Measurements from ENCODE around the gene PFKFB3.
"Not testable (repeated sequence)": the region's sequence is repeated elsewhere in the genome, so short reads cannot be mapped to it uniquely, and the experiment has no call there.

The PFKFB3 gene

DNA sequence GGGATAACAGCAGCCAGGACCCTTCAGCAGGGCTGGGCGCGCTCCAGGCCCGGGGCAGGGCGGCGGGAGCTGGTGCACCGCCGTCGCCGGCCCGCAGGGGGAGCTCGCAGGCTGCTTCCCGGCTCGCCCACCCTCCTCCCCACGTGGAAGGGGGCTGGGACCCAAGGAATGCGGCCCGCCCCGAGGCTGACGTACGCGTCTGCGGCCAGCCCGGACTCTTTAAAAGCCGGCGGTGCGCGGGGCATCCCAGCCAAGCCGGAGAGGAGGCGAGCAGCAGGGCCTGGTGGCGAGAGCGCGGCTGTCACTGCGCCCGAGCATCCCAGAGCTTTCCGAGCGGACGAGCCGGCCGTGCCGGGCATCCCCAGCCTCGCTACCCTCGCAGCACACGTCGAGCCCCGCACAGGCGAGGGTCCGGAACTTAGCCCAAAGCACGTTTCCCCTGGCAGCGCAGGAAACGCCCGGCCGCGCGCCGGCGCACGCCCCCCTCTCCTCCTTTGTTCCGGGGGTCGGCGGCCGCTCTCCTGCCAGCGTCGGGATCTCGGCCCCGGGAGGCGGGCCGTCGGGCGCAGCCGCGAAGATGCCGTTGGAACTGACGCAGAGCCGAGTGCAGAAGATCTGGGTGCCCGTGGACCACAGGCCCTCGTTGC, at the start of gene PFKFB3:
PFKFB3 (plus strand) TSS at position 249 of the 647 bp plus-strand sequence; CDS start at position 578, 329 bp downstream.
- peak; percentile 27 for DNase-seq

DNA sequence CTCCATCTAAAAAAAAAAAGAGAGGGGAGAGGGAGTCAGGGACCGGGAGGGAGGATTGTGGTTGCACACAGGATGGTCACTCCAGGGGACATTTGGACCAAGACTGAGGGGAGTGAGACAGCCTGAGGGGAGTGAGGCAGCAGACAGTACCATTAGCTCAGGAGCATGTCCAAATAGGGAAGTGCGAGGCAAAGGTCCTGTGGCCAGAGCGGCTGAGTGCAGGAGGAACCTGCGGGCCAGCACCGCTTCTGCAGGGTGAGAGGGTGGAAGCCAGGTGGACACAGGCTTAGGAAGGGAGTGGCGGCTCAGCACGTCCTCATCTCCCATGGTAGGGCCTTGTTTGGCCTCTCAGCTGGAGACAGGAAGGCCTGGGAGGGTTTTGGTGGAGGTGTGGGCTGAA, 48.9 kb upstream of the PFKFB3 start:
- DNase-seq = no peak

DNA sequence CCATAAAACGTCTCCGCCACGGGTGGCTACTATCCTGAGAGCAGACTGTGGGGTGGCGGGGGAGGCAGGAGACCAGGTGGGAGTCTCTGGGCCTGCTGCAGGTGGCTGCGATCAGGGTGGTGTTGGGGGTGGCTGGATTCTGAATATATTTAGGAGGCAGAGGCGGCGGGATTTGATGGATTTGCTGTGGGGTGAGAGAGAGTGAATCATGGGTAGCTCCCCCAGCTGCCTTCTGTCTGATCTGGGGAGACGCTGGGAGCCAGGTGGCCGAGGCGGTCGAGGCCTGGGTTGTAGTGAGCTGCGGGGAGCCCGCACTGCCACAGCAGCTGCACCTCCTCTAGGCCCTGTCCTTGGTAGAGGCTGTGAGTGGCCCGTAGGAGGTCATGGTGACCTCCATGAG, 48.2 kb upstream of the PFKFB3 start:
- DNase-seq = no peak

DNA sequence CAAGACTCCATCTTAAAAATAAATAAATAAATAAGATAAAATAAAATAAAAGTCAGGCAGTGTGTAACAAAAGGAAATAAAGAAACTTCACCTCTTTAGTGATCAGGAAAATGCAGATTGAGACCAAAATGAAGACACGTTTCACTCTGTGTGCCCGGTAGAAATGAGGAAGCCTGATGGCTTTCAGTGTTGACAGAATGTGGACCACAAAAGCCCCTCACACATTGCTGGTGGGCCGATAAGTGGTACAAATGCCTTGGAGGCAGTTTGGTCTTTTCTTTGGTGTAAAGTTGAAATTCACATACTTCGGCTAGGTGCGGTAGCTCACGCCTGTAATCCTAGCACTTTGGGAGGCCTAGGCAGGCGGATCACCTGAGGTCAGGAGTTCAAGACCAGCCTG, 44.5 kb upstream of the PFKFB3 start:
- no peak for DNase-seq

DNA sequence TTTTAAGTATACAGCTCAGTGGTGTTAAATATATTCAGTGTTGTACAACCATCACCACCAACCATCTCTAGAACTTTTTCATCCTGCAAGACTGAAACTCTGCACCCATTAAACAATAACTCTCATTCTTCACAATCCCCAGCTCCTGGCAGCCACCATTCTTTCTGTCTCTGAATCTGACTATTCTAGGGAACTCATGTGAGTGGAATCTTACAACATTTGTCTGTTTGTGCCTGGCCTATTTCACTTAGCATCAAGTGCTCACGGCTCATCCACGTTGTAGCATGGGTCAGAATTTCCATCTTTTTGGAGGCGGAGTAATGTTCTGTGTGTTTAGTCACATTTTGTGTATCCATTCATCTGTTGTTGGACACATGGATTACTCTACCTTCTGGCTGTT, 40.8 kb upstream of the PFKFB3 start:
- no peak for DNase-seq

DNA sequence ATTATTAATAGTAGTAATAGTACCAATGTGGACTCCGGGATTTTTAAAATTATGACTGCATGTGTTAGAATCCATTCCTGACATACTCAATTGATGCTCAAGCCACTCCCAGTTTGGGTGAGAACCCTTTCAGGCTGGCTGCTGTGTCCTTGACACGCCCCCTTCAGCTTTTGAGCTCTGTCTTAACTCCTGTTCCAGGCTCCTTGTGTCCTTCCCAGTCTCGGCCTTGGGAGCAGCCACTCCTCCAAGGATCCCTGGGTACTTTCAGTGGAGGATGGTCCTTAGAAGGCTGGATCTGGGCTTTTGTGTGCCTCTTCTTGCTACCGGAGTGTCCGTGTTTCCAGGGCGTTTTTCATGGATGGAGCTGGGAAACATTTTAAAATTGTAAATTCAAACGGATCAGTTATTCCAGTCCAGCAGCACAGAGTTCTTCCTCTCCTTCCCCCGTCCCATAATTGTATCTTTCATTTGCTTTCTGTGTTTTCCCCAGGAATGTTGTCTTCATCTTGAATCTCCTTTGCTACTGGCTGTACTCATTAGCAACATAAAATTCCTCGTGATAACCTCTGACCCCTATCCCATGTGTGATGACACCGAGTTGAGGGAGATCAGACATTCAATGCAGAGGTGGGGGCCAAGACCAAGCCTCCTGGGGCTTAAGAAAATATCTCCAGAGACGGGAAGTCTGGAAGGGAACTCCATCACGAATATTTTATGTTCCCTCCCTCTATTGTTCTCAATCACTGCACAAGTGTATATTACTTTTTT, 40.0 kb upstream of the PFKFB3 start:
- DNase-seq = no peak

DNA sequence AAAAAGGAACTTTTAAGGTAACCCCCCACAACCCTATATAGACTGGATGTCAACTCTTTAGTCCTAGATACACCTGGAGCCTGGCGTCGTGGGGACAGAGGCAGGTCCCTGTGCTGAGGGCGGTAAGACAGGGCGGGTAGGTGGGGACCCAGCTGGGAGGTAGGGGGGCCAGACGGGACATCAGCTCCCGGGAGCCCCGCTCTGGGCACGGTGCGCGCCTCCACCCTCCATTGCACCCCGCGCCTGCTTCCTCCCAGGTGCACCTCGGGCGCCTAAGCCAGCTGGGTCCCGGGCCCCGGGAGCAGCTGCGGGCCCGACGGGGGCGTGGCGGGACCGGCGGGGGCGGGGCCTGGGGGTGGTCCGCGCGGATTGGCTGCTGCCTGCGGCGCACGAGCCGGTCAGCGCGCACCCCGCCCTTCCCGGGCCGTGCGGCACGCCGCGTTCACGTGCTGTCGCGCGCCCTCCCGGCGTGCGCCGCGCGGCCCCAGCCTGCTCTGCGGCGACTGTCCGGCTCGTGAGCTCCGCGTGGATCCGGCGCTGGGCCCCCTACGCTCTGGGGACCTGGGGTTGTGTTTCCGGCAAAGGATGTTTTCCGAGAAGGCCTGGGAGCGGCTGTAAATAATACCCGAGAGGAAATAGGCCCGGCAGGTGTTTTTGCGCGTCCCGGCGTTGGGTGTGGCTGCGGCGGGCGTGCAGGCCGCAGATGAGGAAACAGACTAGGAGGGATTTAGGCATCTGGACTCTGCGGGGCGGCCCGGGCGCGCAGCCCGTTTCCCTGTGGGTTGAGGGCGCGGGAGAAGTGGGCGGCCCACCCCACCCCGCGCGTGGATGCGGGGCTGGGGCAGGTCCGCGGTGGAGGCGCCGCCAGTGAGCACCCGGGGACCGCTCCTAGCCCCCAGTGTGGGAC, 39.1 kb upstream of the PFKFB3 start:
- DNase-seq = peak; percentile 77

DNA sequence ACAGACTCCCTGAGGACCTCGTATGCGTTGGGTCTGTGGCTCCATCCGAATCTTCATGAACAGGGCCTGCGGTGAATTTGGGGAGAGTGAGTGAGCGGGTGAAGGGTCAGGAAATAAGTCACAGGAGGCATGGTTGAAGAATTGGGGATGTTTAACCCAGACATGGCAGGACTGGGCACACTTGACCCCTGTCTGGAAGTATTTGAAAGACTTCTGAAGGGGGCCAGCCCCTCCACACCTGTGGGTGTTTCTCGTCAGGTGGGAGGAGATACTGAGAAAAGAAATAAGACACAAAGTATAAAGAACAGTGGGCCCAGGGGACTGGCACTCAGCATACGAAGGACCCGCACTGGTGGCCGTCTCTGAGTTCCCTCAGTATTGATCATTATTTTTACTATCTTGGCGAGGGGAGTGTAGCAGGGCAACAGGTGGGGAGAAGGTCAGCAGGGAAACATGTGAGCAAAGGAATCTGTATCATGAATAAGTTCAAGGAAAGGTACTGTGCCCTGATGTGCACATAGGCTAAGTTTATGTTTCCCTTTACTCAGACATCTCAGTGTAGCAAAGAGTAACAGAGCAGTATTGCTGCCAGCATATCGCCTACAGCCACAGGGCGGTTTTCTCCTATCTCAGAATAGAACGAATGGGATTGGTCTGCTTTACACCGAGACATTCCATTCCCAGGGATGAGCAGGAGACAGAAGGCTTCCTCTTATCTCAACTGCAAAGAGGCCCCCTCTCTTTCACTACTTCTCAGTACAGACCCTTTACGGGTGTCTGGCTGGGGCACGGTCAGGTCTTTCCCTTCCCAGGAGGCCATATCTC, 38.2 kb upstream of the PFKFB3 start:
- DNase-seq = no peak

DNA sequence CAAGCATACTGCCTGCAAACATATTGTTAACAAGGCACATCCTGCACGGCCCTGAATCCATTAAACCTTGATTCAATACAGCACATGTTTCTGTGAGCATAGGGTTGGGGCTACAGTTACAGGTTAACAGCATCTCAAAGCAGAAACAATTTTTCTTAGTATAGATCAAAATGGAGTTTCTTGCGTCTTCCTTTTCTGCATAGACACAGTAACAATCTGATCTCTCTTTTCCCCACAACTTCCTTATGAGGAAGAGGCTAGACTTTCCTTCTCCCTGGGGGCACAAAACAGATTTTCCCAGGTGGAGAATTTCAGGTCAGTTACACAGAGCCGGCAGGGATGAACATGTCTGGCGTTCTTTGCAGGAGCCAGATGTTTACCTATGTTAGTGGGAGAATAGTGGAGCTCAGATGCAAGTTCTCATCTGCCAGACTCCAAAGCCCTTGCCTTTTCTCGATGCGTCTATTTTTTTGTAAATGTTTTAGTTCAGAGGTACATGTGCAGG, 37.5 kb upstream of the PFKFB3 start:
- DNase-seq = no peak

DNA sequence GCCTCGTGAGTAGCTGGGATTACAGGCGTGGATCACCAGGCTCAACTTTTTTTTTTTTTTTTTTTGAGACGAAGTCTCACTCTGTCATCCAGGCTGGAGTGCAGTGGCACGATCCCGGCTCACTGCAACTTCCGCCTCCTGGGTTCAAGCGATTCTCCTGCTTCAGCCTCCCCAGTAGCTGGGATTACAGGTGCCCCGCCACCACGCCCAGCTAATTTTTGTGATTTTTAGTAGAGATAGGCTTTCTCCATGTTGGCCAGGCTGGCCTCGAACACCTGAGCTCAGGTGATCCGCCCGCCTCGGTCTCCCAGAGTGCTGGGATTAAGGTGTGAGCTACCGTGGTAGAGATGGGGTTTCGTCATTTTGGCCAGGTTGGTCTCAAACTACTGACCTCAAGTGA, 36.8 kb upstream of the PFKFB3 start:
- not testable (repeated sequence) for DNase-seq

DNA sequence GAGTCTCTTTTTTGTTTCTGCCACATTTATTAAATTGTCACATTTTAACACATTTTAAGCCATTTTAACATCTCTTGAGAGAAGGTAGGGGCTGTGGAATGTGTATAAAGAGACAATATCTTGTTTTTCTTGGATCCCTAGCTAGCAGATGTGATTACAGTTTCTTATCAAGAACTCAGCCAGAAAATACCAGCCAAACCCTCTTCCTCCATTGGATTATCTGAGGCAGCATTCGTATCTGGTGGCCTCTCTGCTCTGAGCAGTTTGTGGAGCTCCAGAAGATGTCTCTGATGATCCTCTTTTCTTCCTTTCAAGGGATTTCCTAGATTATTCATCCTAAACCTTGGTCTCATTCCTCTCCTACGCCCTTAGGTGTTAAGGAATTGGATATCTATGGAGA, 35.3 kb upstream of the PFKFB3 start:
- DNase-seq = no peak

DNA sequence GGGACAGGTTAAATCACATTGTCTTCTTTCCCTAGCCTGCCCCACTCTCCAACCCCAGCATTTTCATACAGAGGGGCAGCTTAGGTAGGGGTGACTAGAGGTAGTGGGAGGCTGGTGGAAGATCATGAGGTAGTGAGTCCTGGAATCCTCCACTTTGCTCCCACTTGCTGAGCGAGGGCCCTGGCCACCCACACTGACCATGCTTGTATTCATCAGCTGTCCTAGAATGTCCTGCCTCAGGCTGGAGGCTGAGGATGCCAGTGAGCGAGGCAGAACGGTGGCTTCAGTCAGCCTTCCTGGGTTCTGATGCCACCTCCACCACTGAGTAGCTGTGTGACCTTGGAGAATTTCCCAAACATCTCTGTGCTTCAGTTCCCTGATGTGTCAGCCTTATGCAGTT, 34.6 kb upstream of the PFKFB3 start:
- DNase-seq = no peak

DNA sequence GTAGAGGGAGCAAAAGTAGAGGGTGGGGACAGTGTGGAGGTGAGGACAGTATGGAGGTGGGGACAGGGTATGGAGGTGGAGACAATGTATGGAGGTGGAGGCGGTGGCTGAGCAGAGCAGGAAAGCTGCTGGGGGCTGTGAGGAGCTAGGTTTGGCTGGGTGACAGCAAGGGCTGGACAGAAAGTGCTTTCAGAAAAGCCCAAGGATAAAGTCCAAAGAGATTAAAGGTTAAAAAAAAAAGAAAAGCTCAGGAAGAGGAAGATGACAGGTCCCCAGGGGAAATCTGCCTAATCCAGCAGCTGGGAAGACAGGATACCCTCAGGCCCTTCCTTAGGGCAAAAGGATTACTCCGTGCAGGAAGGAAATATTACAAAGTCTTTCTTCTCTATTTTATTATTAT, 32.1 kb upstream of the PFKFB3 start:
- no peak for DNase-seq

DNA sequence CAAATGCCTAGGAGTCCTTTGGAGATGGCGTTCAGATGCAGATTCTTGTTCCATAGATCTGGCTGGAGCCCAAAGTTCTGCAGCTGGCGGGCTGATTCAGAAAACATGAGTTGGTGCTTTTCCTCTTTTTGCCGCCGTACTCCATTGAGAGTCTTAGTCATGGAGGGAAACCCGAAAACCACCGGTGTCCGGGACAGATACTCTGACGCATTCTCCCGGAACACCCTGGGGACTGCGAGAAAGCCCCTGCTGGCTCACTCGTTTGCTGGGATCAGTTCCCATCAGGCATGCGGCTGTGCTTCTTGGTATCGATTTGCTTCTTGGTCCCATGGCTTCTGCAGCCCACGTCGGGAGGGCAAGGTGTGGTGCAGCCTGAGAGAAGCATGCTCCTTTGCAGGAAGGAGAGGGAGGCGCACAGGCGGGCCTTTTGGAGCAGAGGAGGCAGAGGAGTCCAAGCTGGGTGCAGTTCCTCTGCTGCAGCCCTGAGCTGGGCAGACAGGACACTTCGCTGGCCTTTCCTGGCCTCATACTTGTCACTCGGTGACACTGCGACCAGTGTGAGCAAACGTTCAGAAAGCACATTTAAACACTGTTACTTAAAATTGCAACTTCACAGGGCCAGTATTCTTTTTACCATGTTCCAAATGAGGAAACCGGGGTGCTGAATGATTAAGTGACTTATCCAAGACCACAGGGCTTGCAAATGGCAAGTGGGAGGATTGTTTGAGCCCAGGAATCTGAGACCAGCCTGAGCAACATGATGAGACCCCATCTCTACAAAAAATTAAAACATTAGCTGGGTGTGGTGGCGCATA, 30.6 kb upstream of the PFKFB3 start:
- DNase-seq = no peak

DNA sequence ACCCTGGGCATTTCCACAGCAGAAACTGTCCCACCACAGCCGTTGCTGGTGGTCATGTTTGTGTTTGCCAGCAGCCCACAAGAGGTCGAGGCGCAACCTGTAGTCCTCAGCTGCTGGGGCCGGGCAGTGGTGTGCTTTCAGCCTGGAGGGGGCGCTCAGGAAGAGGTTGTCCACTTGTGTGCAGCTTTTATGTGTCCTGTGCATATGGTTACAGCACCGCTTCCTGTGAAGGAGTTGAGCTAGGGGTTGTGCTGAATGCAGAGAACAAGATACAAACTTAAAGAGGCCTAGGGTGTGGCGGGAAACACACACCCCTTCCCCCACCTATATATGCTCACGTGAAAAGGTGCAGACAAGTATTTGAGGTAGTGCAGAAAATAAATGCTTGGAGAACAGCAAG, 29.5 kb upstream of the PFKFB3 start:
- DNase-seq = no peak

DNA sequence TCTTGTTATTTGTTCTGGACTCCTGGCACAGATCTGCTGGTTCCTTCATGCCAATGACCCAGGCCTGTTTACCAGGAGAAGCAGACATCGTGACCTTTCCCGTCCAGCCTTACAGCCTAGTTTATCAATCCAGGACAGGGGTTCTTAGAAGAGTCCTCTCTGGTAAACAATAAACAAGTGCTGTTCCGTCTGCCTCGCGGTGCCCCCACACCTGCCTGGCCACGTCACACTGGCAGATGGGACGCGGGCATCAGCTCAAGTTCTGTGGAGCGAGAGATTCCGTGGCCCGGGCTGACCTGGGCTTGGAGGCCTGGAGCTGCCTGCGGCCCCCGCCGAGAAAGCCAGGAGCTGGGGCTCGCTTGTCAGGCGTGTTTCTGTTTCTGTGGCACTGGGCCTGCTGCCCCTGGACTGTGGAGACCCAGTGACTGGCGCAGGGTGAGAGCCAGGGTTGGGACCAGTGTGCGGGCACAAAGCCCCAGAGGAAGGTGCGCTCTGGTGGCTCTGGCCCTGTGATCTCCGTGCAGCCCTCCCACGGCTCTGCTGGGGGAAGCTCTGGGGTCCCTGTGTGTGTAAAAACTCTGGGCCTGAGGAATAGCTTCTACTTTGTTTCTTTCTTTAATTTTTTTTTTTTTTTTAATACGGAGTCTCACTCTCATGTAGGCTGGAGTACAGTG, 28.4 kb upstream of the PFKFB3 start:
- no peak for DNase-seq

DNA sequence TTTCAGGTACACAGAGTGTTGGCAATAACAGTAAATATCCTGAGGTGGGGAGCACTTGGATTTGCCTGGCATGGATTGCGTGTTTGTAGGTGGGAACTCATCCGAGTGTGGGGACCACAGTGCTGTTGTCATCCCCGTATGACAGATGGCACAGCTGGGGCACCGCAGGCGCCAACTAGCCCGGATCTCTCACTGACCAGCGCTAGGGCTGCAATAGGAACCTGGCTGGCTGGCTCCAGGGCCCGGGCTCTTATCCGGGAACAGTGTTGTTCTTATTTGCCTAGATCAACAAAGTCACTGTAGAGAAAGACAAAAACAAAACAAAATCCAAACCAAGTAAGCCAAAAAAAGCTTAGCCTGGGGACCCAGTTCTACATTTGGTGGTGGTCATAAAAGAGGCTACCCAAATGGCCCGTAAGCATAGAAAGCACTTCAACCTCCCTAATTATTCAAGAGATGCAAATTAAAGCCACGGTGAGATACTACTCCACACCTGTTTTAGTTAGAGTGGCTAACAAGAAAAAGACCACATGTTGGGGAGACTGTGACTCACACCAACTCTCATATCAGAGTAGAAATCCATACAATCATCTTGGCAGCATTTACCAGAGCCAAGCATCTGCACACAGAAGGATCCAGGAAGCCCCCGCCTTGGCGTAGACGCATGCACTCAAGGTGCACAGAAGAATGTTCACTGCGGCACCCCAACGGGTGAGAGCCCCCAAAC, 27.2 kb upstream of the PFKFB3 start:
- DNase-seq = no peak

DNA sequence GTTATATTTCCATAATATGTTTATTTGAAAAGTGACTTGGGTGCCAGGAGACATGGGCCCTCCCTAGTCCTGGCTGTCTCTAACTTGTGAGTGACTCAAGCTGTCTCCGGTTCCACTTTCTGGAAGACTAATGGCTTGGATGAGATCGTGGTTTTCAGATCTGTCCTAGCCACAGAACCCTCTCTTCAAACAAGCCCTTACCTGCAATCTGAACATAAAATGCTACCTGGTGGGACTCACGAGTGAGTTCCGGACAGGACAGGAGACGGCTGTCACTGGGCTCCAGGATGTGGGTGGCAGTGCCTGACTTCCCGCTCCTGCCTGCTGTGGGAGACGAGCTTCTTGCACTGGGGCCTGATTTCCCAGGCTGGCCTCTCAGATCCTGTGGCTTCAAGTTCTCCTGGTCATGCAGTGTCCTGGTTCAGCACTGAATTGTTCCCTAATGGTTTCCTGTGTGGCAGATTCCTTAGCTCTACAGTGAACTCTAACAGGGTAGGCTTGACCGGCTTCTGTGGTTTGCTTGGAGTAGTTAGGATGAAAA, 26.0 kb upstream of the PFKFB3 start:
- no peak for DNase-seq

DNA sequence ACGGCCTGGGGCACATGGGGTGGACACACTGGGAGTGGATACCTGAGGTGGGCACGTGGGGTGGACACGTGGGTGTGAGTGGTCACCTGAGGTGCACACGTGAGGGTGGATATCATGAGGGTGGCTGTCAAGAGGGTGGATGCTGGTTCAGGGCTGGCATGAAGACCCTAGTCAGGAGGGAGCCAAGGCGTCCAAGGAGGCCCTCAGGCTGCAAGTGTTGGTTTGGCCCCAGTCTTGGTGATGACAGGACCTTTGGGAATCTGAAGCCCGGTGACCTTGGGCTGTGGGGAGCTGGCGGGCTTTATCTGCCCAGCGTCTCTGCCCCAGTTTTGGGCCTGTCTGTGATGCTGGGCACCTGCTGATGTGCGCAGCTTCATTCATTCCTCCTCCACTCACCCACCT, 24.9 kb upstream of the PFKFB3 start:
- no peak for DNase-seq

DNA sequence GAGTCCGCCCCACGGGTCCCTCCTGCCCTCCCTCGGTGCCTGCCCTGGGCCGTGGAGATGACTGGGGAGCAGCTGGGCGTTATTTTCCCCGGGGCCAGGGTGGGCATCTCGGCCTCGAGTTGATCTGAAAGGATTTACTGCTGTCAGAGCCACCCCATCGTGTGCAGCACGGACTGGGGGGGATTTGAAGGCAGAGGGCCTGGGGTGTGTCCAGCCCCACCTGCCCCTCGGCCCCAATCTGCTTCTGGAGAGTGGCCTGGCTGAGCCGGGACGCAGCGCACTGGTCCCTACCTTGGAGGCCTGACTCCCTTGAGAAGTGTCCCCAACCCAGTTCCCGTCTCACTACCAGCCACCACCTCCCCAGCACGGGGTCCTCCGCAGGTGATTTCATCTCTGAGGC, 24.2 kb upstream of the PFKFB3 start:
- DNase-seq = no peak
